HG03439 (cell line): ENCODE measurements around the gene ANGPTL8.

Experiments
- ATAC-seq: cut with Tn5 transposase; IDR thresholded peaks from one replicate; pipeline ENCODE4 v1.9.1; 2021; ENCODE audit warnings: mild to moderate bottlenecking, moderate library complexity; ENCODE audit not compliant: unreplicated experiment

The ANGPTL8 gene

GRCh38 chr19:11236324-11237301, 2.8 kb upstream of the ANGPTL8 start:
- no peak for ATAC-seq

- ATAC-seq = no peak
These were observed 2.1 kb upstream of the ANGPTL8 start for GRCh38 chr19:11237321-11237720.

GRCh38 chr19:11238041-11238440, 1.4 kb upstream of the ANGPTL8 start:
- ATAC-seq = no peak

GRCh38 chr19:11238781-11239376, 540 bp upstream of the ANGPTL8 start:
- ATAC-seq = no peak

- no peak for ATAC-seq
These were observed 607 bp downstream of the ANGPTL8 start for GRCh38 chr19:11240008-11240444.

GRCh38 chr19:11242025-11242424, 2.6 kb downstream of the ANGPTL8 start:
- ATAC-seq = no peak

- no peak for ATAC-seq
These were observed 3.7 kb downstream of the ANGPTL8 start for GRCh38 chr19:11242864-11243797.

GRCh38 chr19:11243798-11244169, 4.4 kb downstream of the ANGPTL8 start:
- ATAC-seq = no peak

- no peak for ATAC-seq
These were observed 5.6 kb downstream of the ANGPTL8 start for GRCh38 chr19:11244846-11245589.

GRCh38 chr19:11246941-11247340, 7.5 kb downstream of the ANGPTL8 start:
- ATAC-seq = no peak

GRCh38 chr19:11247391-11247790, 8.0 kb downstream of the ANGPTL8 start:
- no peak for ATAC-seq

GRCh38 chr19:11247934-11248333, 8.5 kb downstream of the ANGPTL8 start:
- ATAC-seq = no peak

- ATAC-seq = no peak
These were observed 9.4 kb downstream of the ANGPTL8 start for GRCh38 chr19:11248852-11249251.

GRCh38 chr19:11251217-11251616, 11.8 kb downstream of the ANGPTL8 start:
- ATAC-seq = no peak

- no peak for ATAC-seq
These were observed 12.4 kb downstream of the ANGPTL8 start for GRCh38 chr19:11251650-11252314.

- no peak for ATAC-seq
These were observed 13.4 kb downstream of the ANGPTL8 start for GRCh38 chr19:11252665-11253355.

- ATAC-seq = no peak
These were observed 15.2 kb downstream of the ANGPTL8 start for GRCh38 chr19:11254666-11255065.

GRCh38 chr19:11256189-11256588, 16.8 kb downstream of the ANGPTL8 start:
- ATAC-seq = no peak

- ATAC-seq = no peak
These were observed 18.5 kb downstream of the ANGPTL8 start for GRCh38 chr19:11257846-11258380.
